ENCODE results near the gene LRMDA.

Gene LRMDA

GRCh38 chr10:75939541-75939940, 508.1 kb downstream of the LRMDA start:
- no peak for DNase-seq

DNA sequence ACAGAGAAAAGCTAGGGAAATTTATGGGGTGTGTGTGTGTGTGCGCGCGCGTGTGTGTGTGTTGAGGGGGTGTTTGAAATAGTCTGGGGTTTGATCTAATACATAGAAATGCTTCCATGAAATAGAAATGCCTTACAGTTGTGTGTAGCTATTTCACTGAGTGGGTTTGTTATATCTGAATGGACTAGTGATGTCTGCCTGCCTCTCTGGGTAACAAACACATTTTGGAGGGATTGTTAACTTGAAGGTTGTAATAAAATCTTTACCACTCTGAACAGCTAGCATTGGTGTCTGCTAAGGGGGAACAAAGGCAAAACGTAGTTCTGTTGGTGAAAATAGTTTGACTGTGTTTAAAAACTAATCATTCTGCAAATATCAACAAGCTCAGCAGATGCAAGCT, 509.3 kb downstream of the LRMDA start:
- DNase-seq: no peak

GRCh38 chr10:75941223-75941801, 509.9 kb downstream of the LRMDA start:
- no peak for DNase-seq

DNA sequence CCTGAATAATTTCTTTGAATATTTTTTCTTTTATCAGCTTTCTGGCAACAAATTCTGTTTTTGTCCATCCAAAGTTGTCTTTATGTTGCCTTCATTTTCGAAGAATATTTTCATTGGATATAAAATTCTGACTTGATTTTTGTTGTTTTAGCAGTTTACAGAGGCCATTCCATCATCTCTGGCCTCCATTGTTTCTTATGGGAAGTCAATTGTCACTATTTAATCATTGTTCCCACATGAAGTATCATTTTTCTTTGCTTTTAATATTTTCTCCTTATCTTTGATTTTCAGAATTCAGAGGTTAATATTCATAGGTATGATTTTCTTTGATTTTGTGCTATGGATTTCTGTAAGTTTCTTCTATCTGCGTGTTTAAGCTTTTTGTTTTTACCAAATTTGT, 512.6 kb downstream of the LRMDA start:
- no peak for DNase-seq

DNA sequence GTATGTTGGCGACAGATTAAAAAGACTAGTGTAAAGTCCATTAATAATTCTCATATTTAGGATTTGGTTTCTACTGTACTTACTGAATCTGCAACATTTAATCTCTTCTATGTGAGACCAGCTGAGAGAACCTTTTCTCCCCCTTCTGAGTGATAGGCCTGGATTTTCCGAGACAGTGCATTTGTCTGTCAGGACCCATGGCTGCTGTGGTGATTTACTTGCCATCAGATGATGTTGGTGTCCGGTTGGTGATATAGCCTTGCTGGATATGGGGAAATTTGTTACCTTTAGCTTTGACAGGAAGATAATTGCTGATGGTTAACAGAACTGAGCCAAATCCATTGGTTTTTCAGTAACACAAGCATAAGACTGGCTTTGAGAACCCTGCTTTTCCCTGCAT, 517.2 kb downstream of the LRMDA start:
- DNase-seq: no peak

DNA sequence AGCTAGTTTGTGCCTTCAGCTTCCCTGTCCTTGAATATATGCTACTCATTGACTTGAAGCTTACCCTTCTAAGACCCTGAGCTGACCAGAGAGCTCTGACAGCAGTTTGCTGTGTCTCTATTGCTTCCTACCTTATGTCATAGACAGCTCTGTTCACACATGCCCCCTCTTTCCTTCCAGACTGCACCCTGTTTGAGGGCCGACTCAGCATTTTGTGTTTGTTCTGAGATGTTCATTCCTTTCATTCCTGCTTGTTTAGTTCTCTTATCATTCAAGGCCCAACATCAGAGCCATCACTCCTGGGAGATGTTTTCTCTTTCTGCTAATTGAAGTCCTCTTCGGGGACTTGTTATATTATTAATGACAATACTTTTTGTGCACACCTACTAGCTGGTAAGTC, 518.9 kb downstream of the LRMDA start:
- no peak for DNase-seq

DNA sequence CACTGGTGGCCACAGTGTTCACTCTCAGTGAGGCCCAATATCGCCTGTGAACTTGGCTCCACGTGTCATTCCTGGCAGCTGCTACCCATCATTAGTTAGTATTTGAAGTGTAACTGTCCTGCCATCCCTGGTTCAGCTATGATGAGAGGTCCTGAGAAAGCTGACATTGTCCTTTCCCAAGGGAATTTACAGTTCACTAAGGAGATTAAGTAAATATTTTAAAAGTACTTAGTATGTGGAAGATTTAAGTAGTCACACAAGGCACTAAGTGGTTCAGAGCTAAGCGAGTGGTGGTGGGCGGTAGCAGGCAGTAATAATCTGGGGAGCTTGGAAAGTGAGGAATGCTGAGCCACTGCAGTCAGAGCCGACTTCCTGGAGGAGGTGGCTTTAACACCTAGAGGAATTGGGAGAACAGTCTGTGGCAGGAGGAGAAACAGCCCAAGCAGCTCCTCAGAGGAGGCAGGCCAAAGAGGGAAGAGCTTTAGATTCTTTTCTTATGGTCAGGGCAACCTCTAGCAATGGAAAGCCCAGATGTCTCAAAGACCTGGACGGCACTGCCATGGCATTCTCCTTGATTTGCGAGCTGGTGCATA, 519.7 kb downstream of the LRMDA start:
- DNase-seq: no peak

DNA sequence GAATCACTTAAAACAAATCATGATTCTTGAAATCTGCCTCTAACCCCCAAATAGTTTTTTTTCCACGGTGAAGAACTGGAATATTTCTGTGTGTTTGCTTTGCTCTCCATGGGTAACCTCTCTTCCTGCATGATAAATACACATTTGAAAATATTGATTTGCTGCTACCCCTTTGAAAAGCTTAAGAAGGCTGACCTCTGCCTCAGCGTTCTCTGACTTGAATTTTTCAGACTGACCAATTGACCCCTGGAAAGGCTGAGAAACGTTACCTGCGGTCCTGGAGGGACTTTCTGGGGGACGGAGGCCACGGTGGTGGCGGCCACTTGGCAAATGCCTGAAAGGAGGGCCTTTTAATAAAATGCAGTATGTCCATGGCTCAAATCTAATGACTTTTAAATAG, 520.2 kb downstream of the LRMDA start:
- no peak for DNase-seq

DNA sequence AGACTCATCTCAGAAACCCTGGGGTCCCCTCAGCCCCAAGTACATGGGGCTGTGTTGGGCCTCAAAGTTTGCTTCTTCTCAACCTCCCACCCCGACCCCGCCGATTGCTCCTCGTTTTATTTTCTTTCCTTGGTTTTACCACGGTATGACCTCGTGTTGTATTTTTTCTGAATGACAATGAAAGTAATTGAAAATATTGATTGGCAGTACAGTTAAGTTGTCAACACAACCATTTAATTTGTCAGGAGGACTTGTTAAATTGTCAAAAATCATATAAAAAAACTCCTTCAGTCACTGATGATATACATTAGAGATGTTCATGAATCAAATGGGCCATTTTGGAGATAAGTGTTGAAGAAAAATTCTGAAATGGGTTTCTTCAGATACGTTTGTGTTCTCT, 520.7 kb downstream of the LRMDA start:
- DNase-seq: no peak

DNA sequence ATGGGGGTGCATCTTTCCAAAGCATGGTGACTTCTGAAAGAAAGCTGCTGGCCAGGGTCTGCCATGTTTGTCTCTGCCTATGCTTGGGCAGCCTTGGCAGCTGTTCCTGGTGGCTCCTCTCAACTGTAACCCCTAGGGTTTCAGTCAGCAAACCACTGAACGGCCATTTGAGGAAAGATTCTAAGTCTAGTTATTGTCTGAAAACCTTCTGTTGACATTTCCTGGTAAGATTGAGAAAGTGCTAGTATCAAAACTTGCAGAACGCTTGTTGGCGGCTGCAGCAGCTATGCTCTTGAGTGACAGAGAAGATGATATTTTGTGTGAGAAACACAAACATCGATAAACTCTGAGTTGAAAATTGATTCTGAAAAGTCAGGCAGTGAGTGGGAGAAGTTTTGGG, 523.1 kb downstream of the LRMDA start:
- DNase-seq: no peak

DNA sequence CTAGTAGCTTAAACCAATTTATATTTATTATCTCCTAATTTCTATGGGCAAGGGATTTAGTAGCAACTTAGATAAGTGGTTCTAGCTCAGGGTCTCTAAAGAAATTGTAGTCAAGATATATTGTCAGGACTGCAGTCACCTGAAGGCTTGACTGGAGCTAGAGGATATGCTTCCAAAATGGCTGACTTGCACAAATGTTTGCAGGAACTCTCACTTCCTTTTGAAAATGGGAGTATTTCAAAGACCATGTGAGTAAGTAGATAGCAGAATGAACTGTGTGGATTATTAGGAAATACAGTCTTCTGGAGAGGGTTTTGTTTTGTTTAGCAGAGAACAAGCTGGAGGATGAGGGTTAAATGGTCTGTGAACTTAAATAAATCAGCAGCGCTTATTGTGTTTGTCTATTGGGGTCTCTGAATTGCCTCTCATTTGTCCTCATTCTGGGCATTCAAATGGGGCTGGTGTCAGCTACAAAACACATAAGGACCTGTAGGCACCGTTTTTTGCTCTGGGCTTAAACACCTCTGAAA, 524.6 kb downstream of the LRMDA start:
- no peak for DNase-seq

GRCh38 chr10:75956624-75957023, 525.2 kb downstream of the LRMDA start:
- DNase-seq: no peak

GRCh38 chr10:75957314-75958120, 526.1 kb downstream of the LRMDA start:
- DNase-seq: no peak

DNA sequence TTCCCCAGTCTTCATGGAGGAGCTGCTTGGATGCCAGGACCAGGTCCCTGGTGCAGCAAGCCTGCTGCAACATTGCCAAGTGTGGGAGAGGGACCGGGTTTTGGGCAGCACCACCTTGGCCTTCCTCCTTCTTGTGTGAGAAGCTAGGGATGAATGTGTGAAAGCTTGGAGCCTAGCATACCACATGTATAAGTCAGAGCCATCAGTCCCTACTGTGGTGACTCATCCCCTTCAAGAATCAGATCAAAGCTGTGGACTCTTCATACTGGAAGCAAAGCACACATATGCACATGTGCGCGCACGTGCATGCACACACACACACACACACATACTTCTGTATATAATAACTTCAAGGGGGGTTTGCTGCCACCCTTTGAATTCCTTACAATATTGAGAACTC, 527.8 kb downstream of the LRMDA start:
- DNase-seq: no peak

DNA sequence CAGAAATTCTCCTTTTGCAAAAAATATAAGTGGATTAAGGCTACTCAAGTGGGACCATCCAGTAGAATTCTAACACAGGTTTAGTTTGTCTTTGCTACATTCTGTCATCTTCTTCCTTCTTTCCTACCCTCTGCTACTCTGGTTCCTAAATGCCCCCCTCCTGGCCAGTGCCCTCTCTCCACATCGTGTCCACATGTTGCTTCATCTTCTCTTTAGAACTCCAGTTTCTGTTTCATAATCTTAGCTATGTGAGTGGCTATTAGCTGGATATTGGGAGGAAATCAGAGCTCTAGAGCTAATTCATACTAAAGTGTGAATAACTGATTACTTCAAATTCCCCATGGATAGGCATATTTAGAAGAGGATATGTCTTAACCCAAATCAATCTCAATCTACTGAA, 528.5 kb downstream of the LRMDA start:
- no peak for DNase-seq

DNA sequence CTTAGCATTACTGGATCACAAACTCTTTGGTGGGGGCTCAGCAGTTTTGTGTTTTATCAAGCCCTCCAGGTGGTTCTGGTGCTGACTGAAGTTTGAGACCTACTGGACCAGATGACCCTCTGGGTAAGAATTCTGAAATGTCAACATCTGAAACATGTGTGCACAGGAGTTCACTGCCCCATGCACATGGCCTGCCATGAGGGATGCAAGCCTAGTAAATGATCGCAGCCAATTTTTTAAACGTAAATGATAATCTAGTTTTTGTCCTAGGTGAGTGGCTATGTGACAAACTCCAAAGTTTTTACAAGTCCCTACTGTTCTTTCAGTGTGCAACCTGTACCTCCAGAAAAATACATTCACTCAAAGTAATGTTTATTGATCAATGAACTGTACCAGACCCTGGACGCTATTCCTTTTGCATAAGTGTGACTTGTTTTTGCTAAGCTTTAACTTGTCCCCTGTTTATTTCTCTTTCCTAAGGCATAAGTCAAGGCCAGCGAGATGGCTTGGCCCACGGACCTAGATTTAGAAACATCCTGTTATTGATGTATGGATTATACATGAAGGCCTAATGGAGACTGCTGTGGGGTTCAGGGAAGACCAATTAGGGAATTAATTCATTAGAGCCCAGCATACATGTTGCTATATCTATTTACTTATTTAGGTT, 531.1 kb downstream of the LRMDA start:
- no peak for DNase-seq

GRCh38 chr10:75967491-75967890, 536.1 kb downstream of the LRMDA start:
- no peak for DNase-seq

DNA sequence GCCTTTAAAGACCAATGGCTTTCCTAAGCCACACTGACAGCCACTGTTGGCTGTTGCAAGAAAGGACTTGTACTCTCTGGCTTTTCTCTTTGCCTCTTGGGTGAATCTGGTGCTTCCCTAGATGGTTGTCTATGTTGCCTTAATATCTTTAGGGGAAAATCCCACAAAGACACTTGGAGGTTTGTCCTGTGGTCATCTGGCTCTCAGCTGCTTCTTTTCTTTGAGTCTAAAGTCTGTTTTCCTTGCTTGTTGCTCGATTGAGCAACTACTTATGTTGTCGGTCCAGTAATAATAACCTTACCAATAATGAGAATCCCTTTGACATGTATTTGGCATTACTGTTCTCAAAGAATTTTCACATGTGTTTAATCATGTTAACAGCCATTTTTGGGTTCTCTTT, 537.6 kb downstream of the LRMDA start:
- no peak for DNase-seq

GRCh38 chr10:75971402-75972211, 540.2 kb downstream of the LRMDA start:
- no peak for DNase-seq

GRCh38 chr10:75972491-75973276, 541.3 kb downstream of the LRMDA start:
- DNase-seq: no peak

GRCh38 chr10:75974080-75974479, 542.7 kb downstream of the LRMDA start:
- no peak for DNase-seq

- no peak for DNase-seq
These were observed 545.3 kb downstream of the LRMDA start for GRCh38 chr10:75976681-75977080.

All from activated CD4-positive, alpha-beta T cell treated with anti-CD3 and anti-CD28 coated beads, Interleukin-10, Interleukin-2, amounts not matched to agents 100 ng/mL and 50 ng/mL, durations not matched to agents 16 hours and 8 hours (primary cell).